Testis (tissue), 2 donors: Measurements from ENCODE around the gene CCDC14.
"Not testable (repeated sequence)": the region's sequence is repeated elsewhere in the genome, so short reads cannot be mapped to it uniquely, and the experiment has no call there.

Experiments used
- POLR2A ChIP-seq: fragments of 450-650 bp; IDR thresholded peaks from one replicate; pipeline ENCODE4 v1.6.1; 2017; ENCODE audit warnings: antibody characterized with exemption, mild to moderate bottlenecking, moderate library complexity
- TF ChIP-seq, protein P1 (sequence below), 3 experiments: fragments of 450-650 bp in 2 of 3; fragments of 200-600 bp in 1 of 3; sonication (generic) in 1 of 3; IDR thresholded peaks; one replicate each; pipeline ENCODE4 v1.5.1; 2016 to 2019; ENCODE audit warnings: antibody characterized with exemption in 3 of 3, mild to moderate bottlenecking in 2 of 3, moderate library complexity in 1 of 3

DNA sequence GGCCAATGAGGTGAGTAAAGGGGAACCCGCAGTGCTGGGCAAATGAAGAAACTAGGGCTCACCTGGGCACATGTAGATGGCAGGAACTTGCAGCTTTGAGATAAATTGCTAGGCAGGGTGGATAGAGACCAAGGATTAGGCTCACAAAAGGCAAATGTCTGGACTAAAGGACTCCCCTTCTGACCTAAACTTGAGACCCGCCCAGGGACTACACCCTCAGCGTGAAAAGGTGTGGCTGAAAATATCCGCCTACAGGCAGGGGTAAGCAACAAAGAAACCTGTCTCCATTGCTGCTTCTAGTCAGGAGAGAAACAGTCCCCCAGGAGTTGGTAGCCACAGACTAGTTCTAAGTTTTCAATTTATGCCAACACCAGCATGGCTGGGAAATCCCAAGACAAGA lies 20.3 kb upstream of the CCDC14 start:
- TF ChIP-seq, protein P1, sequence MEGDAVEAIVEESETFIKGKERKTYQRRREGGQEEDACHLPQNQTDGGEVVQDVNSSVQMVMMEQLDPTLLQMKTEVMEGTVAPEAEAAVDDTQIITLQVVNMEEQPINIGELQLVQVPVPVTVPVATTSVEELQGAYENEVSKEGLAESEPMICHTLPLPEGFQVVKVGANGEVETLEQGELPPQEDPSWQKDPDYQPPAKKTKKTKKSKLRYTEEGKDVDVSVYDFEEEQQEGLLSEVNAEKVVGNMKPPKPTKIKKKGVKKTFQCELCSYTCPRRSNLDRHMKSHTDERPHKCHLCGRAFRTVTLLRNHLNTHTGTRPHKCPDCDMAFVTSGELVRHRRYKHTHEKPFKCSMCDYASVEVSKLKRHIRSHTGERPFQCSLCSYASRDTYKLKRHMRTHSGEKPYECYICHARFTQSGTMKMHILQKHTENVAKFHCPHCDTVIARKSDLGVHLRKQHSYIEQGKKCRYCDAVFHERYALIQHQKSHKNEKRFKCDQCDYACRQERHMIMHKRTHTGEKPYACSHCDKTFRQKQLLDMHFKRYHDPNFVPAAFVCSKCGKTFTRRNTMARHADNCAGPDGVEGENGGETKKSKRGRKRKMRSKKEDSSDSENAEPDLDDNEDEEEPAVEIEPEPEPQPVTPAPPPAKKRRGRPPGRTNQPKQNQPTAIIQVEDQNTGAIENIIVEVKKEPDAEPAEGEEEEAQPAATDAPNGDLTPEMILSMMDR (IDR thresholded peaks at IDR 0.05), result not testable (repeated sequence)
- not testable (repeated sequence) for TF ChIP-seq POLR2A
